Posterior vena cava (tissue), 2 donors: ENCODE measurements around the gene WWTR1. TPM values are rescaled to one million over a fixed set of nuclear protein-coding genes. Genes with fewer than 3 reads are reported as not detected.

Experiments
- DNase-seq: peaks from one replicate; pipeline ENCODE4 v3.0.0-alpha.2; 2020; ENCODE audit warnings: low spot score
- intact Hi-C, 2 donors: fragments of 100-400 bp; cut with DNase I; formaldehyde crosslinking; loops; one replicate each; pipeline versions ENCODE4 v1.14.1 to v1.14.2; 2022 to 2023
- total RNA-seq, 2 donors: library from RNA; stranded (reverse); fragmentation: NEBNext Ultra II Directional; extraction: Animal tissue kit (Norgen Biotek cat#: 25700); gene quantifications; one replicate each; pipeline ENCODE4 v1.2.1, GENCODE V29; 2021
- donor health status: DM: yes; HTN: yes; CAD: no.
- donor health status: DM: yes; HTN: yes; CAD: no.

Gene WWTR1
- total RNA-seq, 2 donors from 2014 or later: 177 to 201 TPM

GRCh38 chr3:149553781-149554451 lies 103.9 kb downstream of the WWTR1 start:
- no peak for DNase-seq
- intact Hi-C loops: loop anchor here in 1 of 2 donors (2.0 kb wide), 1 partner anchor 19 kb away; no protein-coding TSS in a partner anchor

- intact Hi-C loops: no loop called here
- no peak for DNase-seq
Measured at GRCh38 chr3:149552700-149553099, 105.1 kb downstream of the WWTR1 start.

GRCh38 chr3:149551500-149551899 lies 106.3 kb downstream of the WWTR1 start:
- intact Hi-C loops: no loop called here
- no peak for DNase-seq

- intact Hi-C loops: no loop called here
Measured at GRCh38 chr3:149548669-149549065, 109.2 kb downstream of the WWTR1 start.

GRCh38 chr3:149547954-149548668 lies 109.7 kb downstream of the WWTR1 start:
- intact Hi-C loops: no loop called here
- DNase-seq: no peak

More at GRCh38 chr3:149548669-149549065, 109.2 kb downstream of the WWTR1 start:
- DNase-seq: no peak

GRCh38 chr3:149547413-149547812 lies 110.4 kb downstream of the WWTR1 start:
- intact Hi-C loops: no loop called here
- peak; percentile 94 for DNase-seq

- intact Hi-C loops: no loop called here
- no peak for DNase-seq
Measured at GRCh38 chr3:149545049-149545448, 112.8 kb downstream of the WWTR1 start.

GRCh38 chr3:149542375-149543312 lies 115.2 kb downstream of the WWTR1 start:
- intact Hi-C loops: no loop called here

GRCh38 chr3:149541091-149541491 lies 116.7 kb downstream of the WWTR1 start:
- no peak for DNase-seq
- intact Hi-C loops: no loop called here

More at GRCh38 chr3:149542375-149543312, 115.2 kb downstream of the WWTR1 start:
- no peak for DNase-seq

- intact Hi-C loops: loop anchor here in 1 of 2 donors (10.0 kb wide), 1 partner anchor 116 kb away; the partner anchor contains the start of gene WWTR1
- no peak for DNase-seq
Measured at GRCh38 chr3:149538371-149538770, 119.5 kb downstream of the WWTR1 start.

- DNase-seq: peak; percentile 84
- intact Hi-C loops: loop anchor here in 1 of 2 donors (10.0 kb wide), 1 partner anchor 118 kb away; the partner anchor contains the start of gene WWTR1
Measured at GRCh38 chr3:149536429-149536828, 121.4 kb downstream of the WWTR1 start.

- intact Hi-C loops: loop anchor here in 1 of 2 donors (10.0 kb wide), 1 partner anchor 119 kb away; the partner anchor contains the start of gene WWTR1
- no peak for DNase-seq
Measured at GRCh38 chr3:149535333-149535685, 122.5 kb downstream of the WWTR1 start.

GRCh38 chr3:149534671-149535332 lies 123.0 kb downstream of the WWTR1 start:
- no peak for DNase-seq
- intact Hi-C loops: loop anchor here (5.0 to 10.0 kb wide), 3 partner anchors 120 to 182 kb away; partner anchors contain the start of gene WWTR1 (in 2 of the 2)

- intact Hi-C loops: loop anchor here (5.0 to 10.0 kb wide), 3 partner anchors 121 to 183 kb away; partner anchors contain the start of gene WWTR1 (in 2 of the 2)
- no peak for DNase-seq
Measured at GRCh38 chr3:149534082-149534481, 123.7 kb downstream of the WWTR1 start.

- DNase-seq: no peak
- intact Hi-C loops: loop anchor here (5.0 to 10.0 kb wide), 3 partner anchors 122 to 185 kb away; partner anchors contain the start of gene WWTR1 (in 2 of the 2)
Measured at GRCh38 chr3:149532489-149533180, 125.2 kb downstream of the WWTR1 start.

GRCh38 chr3:149529099-149529498 lies 128.7 kb downstream of the WWTR1 start:
- intact Hi-C loops: no loop called here

GRCh38 chr3:149528340-149528650 lies 129.5 kb downstream of the WWTR1 start:
- intact Hi-C loops: no loop called here
- DNase-seq: no peak

More at GRCh38 chr3:149529099-149529498, 128.7 kb downstream of the WWTR1 start:
- no peak for DNase-seq
